ENCODE results near the gene DYNC1H1.

The DYNC1H1 gene

GRCh38 chr14:102096569-102097188 lies 132.3 kb downstream of the DYNC1H1 start:
- peak; percentile 42 to 63 (median 54) for DNase-seq
- Histone ChIP-seq H3K4me1 (ENCODE audit: control extremely low read depth in 1 of 4, control insufficient read depth in 4 of 4, insufficient read depth in 4 of 4, low read length in 3 of 4) (no peaks in the 10 kb centered on the region), H3K36me3 (ENCODE audit: control insufficient read depth in 4 of 4, insufficient read depth in 4 of 4, low read length in 3 of 4) (no peaks in the 10 kb centered on the region), H3K9me3 (ENCODE audit: control extremely low read depth in 1 of 5, control insufficient read depth in 4 of 5, insufficient read depth in 2 of 5, low read depth in 1 of 5, low read length in 4 of 5) (no peaks in the 10 kb centered on the region), H3K4me3 (ENCODE audit: control insufficient read depth in 1 of 7, extremely low read depth in 1 of 7, insufficient read depth in 4 of 7, low read depth in 2 of 7, low read length in 6 of 7) (no peak overlapping the region), H3K27me3 (replicated peaks in 2 of 5; ENCODE audit: control insufficient read depth in 4 of 5, insufficient read depth in 5 of 5, low read length in 4 of 5) (peaks cover 0 to 1% (median 0%) of the 10 kb centered on the region in 5 experiments), H3K27ac (ENCODE audit: insufficient read depth in 1 of 2, low read depth in 1 of 2, low read length in 2 of 2, poor library complexity in 1 of 2, severe bottlenecking in 2 of 2) (no peak overlapping the region)
- WGBS (ENCODE audit: insufficient coverage) = 64% methylated on average over 6 of the region's 12 CpGs
- ChIA-PET POLR2A (interaction anchor here (1.2 kb wide), 1 partner anchor 32 kb away, joined by 4 read pairs; no protein-coding TSS in a partner anchor), CTCF (interaction anchor here (0.7 to 6.5 kb wide), 21 partner anchors 9 to 369 kb away, joined by 3 to 90 read pairs (median 4); partner anchors contain the start of gene MOK)

- ChIA-PET CTCF (interaction anchor here (1.0 to 6.5 kb wide), 11 partner anchors 9 to 238 kb away, joined by 3 to 90 read pairs (median 5); no protein-coding TSS in a partner anchor), POLR2A (interaction anchor here (0.6 kb wide), 1 partner anchor 84 kb away, joined by 4 read pairs; no protein-coding TSS in a partner anchor)
- H3K9me3 ChIP-seq (ENCODE audit: control extremely low read depth in 1 of 5, control insufficient read depth in 4 of 5, insufficient read depth in 2 of 5, low read depth in 1 of 5, low read length in 4 of 5) = no peaks in the 10 kb centered on the region
These were observed 133.2 kb downstream of the DYNC1H1 start for GRCh38 chr14:102097441-102098135.

GRCh38 chr14:102103062-102103695 lies 138.8 kb downstream of the DYNC1H1 start:
- H3K9me3 ChIP-seq (ENCODE audit: control extremely low read depth in 1 of 5, control insufficient read depth in 4 of 5, insufficient read depth in 2 of 5, low read depth in 1 of 5, low read length in 4 of 5) = no peaks in the 10 kb centered on the region
- ChIA-PET POLR2A (no interaction called here), CTCF (no interaction called here)
- no peaks in the 10 kb centered on the region for H3K36me3 ChIP-seq (ENCODE audit: control insufficient read depth in 4 of 4, insufficient read depth in 4 of 4, low read length in 3 of 4)
- H3K27ac ChIP-seq (ENCODE audit: insufficient read depth in 1 of 2, low read depth in 1 of 2, low read length in 2 of 2, poor library complexity in 1 of 2, severe bottlenecking in 2 of 2) = no peak overlapping the region
- peak in 2 of 3 donors; percentile 59 to 65 for DNase-seq
- H3K27me3 ChIP-seq (replicated peaks in 2 of 5; ENCODE audit: control insufficient read depth in 4 of 5, insufficient read depth in 5 of 5, low read length in 4 of 5) = no peaks in the 10 kb centered on the region
- WGBS (ENCODE audit: insufficient coverage) = 89% methylated on average over 6 of the region's 10 CpGs
- H3K4me3 ChIP-seq (ENCODE audit: control insufficient read depth in 1 of 7, extremely low read depth in 1 of 7, insufficient read depth in 4 of 7, low read depth in 2 of 7, low read length in 6 of 7) = no peak overlapping the region
- peaks cover 0 to 2% (median 0%) of the 10 kb centered on the region in 4 experiments for H3K4me1 ChIP-seq (ENCODE audit: control extremely low read depth in 1 of 4, control insufficient read depth in 4 of 4, insufficient read depth in 4 of 4, low read length in 3 of 4)

More at GRCh38 chr14:102097441-102098135, 133.2 kb downstream of the DYNC1H1 start:
- no peak for DNase-seq
- WGBS (ENCODE audit: insufficient coverage) = 100% methylated on average over 5 of the region's 7 CpGs
- H3K27ac ChIP-seq (ENCODE audit: insufficient read depth in 1 of 2, low read depth in 1 of 2, low read length in 2 of 2, poor library complexity in 1 of 2, severe bottlenecking in 2 of 2) = no peak overlapping the region
- H3K36me3 ChIP-seq (ENCODE audit: control insufficient read depth in 4 of 4, insufficient read depth in 4 of 4, low read length in 3 of 4) = no peaks in the 10 kb centered on the region
- H3K27me3 ChIP-seq (replicated peaks in 2 of 5; ENCODE audit: control insufficient read depth in 4 of 5, insufficient read depth in 5 of 5, low read length in 4 of 5) = peaks cover 0 to 1% (median 0%) of the 10 kb centered on the region in 5 experiments
- H3K4me3 ChIP-seq (ENCODE audit: control insufficient read depth in 1 of 7, extremely low read depth in 1 of 7, insufficient read depth in 4 of 7, low read depth in 2 of 7, low read length in 6 of 7) = no peak overlapping the region
- no peaks in the 10 kb centered on the region for H3K4me1 ChIP-seq (ENCODE audit: control extremely low read depth in 1 of 4, control insufficient read depth in 4 of 4, insufficient read depth in 4 of 4, low read length in 3 of 4)

- ChIA-PET CTCF (interaction anchor here (1.3 kb wide), 1 partner anchor 49 kb away, joined by 3 read pairs; no protein-coding TSS in a partner anchor), POLR2A (no interaction called here)
- H3K9me3 ChIP-seq (ENCODE audit: control extremely low read depth in 1 of 5, control insufficient read depth in 4 of 5, insufficient read depth in 2 of 5, low read depth in 1 of 5, low read length in 4 of 5) = peaks cover 0 to 3% (median 0%) of the 10 kb centered on the region in 5 experiments
- DNase-seq = no peak
- WGBS (ENCODE audit: insufficient coverage) = 95% methylated on average over 4 of the region's 4 CpGs
- H3K27me3 ChIP-seq (replicated peaks in 2 of 5; ENCODE audit: control insufficient read depth in 4 of 5, insufficient read depth in 5 of 5, low read length in 4 of 5) = no peaks in the 10 kb centered on the region
- no peaks in the 10 kb centered on the region for H3K36me3 ChIP-seq (ENCODE audit: control insufficient read depth in 4 of 4, insufficient read depth in 4 of 4, low read length in 3 of 4)
- peaks cover 0 to 2% (median 0%) of the 10 kb centered on the region in 4 experiments for H3K4me1 ChIP-seq (ENCODE audit: control extremely low read depth in 1 of 4, control insufficient read depth in 4 of 4, insufficient read depth in 4 of 4, low read length in 3 of 4)
- no peak overlapping the region for H3K27ac ChIP-seq (ENCODE audit: insufficient read depth in 1 of 2, low read depth in 1 of 2, low read length in 2 of 2, poor library complexity in 1 of 2, severe bottlenecking in 2 of 2)
- H3K4me3 ChIP-seq (ENCODE audit: control insufficient read depth in 1 of 7, extremely low read depth in 1 of 7, insufficient read depth in 4 of 7, low read depth in 2 of 7, low read length in 6 of 7) = no peak overlapping the region
These were observed 141.0 kb downstream of the DYNC1H1 start for GRCh38 chr14:102105369-102105768.

Measured in common myeloid progenitor, CD34-positive (primary cell).